ENCODE data around the gene MAN2B1.

The MAN2B1 gene

GRCh38 chr19:12623361-12624031 lies 43.0 kb downstream of the MAN2B1 start:
- TF ChIP-seq GATA3 (IDR thresholded peaks at IDR 0.05; ENCODE audit: low read depth, low read length) (no peak), GATA2 (IDR thresholded peaks at IDR 0.05; ENCODE audit: low read depth, low read length) (no peak)

GRCh38 chr19:12617646-12618045 lies 48.9 kb downstream of the MAN2B1 start:
- TF ChIP-seq GATA3 (IDR thresholded peaks at IDR 0.05; ENCODE audit: low read depth, low read length) = no peak
- TF ChIP-seq GATA2 (IDR thresholded peaks at IDR 0.05; ENCODE audit: low read depth, low read length) = no peak

GRCh38 chr19:12611361-12611699 lies 55.2 kb downstream of the MAN2B1 start:
- no peak for TF ChIP-seq GATA2 (IDR thresholded peaks at IDR 0.05; ENCODE audit: low read depth, low read length)
- TF ChIP-seq GATA3 (IDR thresholded peaks at IDR 0.05; ENCODE audit: low read depth, low read length) = no peak

GRCh38 chr19:12610540-12611360 lies 55.8 kb downstream of the MAN2B1 start, which contains the start of the genes ZNF490 and ZNF791:
TSS of gene ZNF490 (minus strand) at chr19:12610813. CDS start at chr19:12610680, 133 bp downstream.
TSS of gene ZNF791 (plus strand) at chr19:12610920. CDS start at chr19:12611080, 160 bp downstream.
- TF ChIP-seq GATA2 (IDR thresholded peaks at IDR 0.05; ENCODE audit: low read depth, low read length) (no peak), GATA3 (IDR thresholded peaks at IDR 0.05; ENCODE audit: low read depth, low read length) (no peak)

- TF ChIP-seq GATA3 (IDR thresholded peaks at IDR 0.05; ENCODE audit: low read depth, low read length) (no peak), GATA2 (IDR thresholded peaks at IDR 0.05; ENCODE audit: low read depth, low read length) (no peak)
These were observed 58.9 kb downstream of the MAN2B1 start for GRCh38 chr19:12607631-12608030.

GRCh38 chr19:12606796-12607195 lies 59.7 kb downstream of the MAN2B1 start:
- TF ChIP-seq GATA2 (IDR thresholded peaks at IDR 0.05; ENCODE audit: low read depth, low read length) (no peak), GATA3 (IDR thresholded peaks at IDR 0.05; ENCODE audit: low read depth, low read length) (no peak)

- no peak for TF ChIP-seq GATA2 (IDR thresholded peaks at IDR 0.05; ENCODE audit: low read depth, low read length)
- TF ChIP-seq GATA3 (IDR thresholded peaks at IDR 0.05; ENCODE audit: low read depth, low read length) = no peak
These were observed 62.8 kb downstream of the MAN2B1 start for GRCh38 chr19:12603714-12604113.

- TF ChIP-seq GATA2 (IDR thresholded peaks at IDR 0.05; ENCODE audit: low read depth, low read length) (no peak), GATA3 (IDR thresholded peaks at IDR 0.05; ENCODE audit: low read depth, low read length) (no peak)
These were observed 68.9 kb downstream of the MAN2B1 start for GRCh38 chr19:12597594-12597993.

- TF ChIP-seq GATA3 (IDR thresholded peaks at IDR 0.05; ENCODE audit: low read depth, low read length) = no peak
These were observed 69.5 kb downstream of the MAN2B1 start for GRCh38 chr19:12596927-12597548.
